GM19328 (cell line): ENCODE data around the gene CKMT2.

Experiments used
- ATAC-seq: cut with Tn5 transposase; IDR thresholded peaks from one replicate; pipeline ENCODE4 v1.9.1; 2021; ENCODE audit warnings: mild to moderate bottlenecking, moderate library complexity; ENCODE audit not compliant: unreplicated experiment

CKMT2 gene

DNA sequence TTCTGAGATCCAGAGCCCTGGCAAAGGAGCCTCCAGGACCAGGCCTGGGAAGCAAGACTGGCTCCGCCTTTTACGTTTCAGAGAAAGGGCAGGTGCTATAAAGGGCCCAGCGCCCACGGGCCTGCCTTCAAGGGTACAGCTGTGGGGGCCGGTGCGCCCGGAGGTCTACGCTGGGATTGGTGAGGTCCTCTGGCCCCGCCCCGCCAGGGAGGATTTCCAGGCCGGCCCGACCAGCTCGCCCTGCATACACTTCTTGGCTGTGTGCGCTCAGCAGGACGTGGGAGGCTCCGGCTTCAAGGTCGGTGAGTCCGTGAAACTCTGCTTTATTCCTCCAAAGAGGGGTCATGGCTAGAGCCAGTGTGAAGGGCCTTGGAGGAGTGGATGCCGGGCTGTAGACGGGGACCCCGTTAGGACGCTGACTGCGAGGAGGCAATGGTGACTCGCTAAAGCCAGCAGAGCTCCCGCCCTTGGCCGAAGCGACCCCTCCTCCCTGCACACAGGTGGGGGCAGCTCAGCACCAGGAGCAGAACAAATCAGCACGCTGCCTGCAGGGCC is at the start of gene CKMT2:
Gene CKMT2, plus strand, starts transcription at position 243 of the 555 bp plus-strand sequence. CDS start 17,811 bp downstream, outside the sequence.
- ATAC-seq: no peak

DNA sequence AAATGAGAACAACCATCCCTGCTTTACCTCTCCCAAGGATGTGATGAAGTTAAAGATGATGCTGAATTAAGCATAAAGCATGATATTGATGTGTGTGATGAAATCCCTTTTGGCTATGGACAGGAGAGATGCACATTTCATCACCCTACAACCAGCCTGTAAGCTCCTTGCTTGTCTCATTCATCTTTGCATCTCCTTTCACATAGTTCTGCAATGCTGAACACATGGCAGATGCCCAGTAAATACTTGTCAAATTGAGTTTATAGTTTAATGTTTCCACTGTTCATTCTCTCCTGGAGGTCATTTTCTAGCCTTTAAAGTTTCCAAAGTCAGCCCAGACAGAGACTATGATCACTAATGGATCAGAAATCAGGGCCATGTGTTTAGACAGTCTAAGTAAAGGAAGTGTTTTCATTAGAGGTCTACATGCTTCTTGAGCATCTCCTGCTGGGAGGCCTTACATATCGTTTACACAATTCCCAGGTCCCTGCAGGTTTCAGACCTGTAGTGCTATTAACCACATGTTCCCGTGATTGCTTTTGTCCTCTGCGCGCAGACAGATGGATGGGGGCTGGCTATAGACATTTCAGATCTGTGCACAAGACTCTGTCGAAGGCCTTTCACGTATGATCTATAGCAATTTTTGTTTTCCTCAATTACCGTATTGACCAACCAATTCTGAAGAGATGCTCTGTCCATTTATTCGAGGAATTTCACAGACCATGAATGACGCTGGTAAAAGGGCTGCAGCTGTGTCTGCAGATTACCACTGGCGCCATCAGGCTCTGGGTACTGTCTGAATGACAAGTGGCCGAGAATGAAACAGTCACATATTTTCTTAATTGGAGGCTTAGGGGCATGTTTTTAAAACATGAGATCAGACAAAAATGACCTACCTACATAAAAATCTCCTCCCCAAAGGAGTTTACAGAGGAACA is 49.0 kb upstream of the CKMT2 start:
- ATAC-seq: no peak

DNA sequence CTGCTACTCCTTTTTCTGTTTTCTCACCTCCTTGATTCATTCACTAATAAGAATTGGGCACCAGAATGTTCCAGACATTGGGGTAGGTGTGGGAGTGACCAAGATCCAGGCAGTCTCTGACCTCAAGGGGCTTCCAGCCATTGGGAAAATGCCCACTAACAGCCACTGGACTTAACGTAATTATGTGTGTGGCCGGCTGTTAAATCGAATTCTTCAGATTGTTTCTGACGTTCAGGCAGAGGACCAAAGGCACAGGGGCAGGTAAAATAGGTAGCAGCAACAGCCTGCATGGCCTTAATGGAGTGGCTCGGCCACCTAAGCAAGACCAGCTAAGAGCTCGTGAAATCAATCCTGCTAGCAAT is 48.4 kb upstream of the CKMT2 start:
- ATAC-seq: no peak

DNA sequence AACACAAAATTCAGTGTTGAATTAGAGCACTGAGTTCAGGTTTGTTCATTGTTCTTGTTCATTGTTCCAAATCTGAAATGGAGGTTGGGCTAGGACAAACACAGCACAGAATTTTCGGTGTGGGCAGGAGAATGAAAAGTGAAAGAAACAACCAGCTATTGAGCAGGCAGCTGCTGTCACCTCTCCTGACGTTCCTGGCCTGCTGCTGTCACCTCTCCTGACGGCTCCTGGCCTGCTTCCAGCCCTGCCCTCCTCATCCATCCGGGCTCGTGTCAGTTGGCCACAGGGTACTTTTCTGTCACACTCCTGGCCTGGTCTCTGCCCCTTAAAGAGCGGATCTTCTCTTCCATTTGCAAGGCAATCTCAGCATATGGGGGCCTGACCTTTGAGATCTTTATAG is 45.2 kb upstream of the CKMT2 start:
- ATAC-seq: no peak

DNA sequence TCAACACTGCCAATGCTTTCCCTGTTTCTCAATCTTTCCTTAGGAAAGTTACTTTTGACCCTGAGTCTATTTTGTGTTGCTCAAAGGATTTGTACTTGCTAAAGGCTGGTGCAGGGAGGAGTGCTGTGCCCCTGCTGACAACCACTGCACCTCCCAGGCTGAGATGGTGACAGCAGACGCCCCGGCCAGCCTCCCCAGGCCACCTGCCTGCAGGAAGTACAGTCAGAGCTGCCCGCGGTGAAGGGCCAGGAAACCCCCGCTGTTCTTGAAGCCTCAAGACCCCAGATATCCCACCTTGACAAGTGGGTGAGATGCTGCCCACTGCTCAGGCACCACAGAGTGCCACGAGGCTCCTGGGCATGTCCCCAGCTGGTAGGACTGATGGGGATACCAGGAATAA is 44.2 kb upstream of the CKMT2 start:
- ATAC-seq: no peak

DNA sequence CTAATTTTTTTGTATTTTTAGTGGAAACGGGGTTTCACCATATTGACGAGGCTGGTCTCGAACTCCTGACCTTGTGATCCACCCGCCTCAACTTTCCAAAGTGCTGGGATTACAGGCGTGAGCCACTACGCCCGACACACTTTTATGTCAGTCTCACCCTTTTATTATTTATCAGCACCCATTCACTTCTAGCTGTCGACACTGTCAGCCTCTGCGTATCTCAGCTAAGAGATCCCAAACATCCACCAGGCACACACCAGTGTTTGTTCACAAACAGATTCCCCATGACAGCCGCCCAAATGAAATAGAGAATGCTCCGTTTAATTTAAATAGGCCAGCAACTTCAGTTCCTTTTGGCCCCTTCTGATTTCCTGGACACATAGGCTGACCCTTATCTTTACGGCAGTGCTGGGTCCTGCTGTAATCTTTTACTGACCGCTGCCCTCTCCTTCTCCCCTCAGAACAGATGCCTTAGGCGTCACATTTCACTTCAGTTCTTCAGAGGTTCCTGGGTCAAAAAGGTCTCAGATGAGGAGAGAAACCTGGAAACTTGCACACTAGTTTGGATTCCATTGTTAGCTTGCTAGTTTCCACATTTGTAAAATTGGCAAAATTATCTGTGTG is 43.1 kb upstream of the CKMT2 start:
- ATAC-seq: no peak

DNA sequence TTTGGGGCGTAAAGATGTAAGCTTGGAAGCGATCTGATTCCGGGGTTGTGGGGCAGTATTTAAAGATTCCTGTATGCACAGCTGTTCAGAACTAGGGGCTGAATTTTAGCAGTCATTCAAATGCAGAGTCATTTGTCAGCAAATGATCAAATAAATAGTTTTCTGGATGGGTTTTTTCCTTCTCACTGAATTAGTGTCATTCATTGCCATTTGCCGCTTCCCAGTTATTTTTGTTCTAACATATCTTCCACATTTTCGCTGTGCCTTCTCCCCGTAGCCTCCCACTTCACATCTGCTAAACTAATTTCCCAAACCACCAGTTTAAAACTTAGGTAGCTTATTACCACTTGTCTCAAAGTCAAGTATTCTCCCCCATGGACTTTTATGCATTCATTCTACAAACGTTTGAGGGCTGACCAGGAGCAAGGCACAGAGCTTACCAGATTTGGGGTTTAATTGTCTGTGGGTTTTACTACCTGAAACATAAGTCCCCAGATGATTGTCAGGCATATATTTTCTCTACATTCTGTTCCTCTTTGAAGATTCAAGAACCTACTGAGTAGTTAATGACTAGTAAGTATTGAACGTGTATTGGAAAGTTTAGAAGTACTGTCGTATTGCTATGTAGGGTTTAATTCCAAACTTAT is 41.3 kb upstream of the CKMT2 start:
- no peak for ATAC-seq

DNA sequence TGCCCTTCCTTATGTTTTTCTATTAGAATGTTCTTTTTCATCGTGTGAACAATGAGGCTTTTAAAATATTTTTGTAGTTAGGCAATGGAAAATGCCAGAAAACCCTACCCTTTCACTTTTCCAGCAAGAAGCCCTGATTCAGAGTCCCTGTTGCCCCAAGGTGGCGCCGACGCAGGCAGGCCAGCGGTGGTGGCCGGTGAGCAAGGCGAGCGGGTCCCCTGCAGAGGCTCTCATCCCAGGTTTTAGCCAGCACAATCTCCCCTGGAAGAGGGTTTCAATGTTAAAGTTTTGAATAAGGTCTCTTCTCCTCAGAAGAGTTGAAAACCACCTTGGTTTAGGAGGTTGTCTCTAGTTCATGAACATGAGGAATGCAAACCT is 40.8 kb upstream of the CKMT2 start:
- ATAC-seq: no peak

DNA sequence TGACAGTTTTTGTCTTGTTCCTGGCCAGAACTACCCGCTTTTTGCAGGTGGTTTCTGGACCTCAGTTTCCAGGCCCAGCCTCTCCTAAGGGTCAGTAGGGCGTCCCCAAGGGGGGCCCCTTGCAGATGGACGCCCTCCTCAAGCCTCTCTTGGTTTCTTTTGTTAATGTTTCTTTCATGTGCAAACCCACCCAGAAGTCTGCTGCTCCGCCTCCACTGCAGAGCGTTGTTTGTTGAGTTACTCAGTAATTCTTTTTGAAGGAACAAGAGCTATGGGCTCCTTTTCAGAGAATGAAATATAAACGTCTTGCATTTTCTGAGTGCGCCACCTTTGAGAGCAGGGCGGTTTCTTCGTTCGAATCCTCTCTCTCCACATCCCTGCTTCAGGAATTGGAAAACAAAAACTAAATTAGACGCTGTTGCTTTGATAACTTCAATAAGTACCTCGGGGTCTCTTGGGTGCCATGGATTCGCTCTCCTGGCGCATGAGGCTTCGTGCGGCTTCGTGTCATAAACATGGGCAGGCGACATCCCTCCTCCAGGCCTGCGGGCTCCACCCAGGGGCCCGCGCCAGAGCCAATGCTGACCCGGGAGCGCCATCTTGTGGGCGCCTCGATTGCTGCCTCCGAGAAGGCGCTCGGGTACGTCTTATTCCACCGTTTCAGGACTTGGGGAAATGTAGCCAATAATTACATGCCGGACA is 38.3 kb upstream of the CKMT2 start:
- peak; percentile 79 for ATAC-seq

DNA sequence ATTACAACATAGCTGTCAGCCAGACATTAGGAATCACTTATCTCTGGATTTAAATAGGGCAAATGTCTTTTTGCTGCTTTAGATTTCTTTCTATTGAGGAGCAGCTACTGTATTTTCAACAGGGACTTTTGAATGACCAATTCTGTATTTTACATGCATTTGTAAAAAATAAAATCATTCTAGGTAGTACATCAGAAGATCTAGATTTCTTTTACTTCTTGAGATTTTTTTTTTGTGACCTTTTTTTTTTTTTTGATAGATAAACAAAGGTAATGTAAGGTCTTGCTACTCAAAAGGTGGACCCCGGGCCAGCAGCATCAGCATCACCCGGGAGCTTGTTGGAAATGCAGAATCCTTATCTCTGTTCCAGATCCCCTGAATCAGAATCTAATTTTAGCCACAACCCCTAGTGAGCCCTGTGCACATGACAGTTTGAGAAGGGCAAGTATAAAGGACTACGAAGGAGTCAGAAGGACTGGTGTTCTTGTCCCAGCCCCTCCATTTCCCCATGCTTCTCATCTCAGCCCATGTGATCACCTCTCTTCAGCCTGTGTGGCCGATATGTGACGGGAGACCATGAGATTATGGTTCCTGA is 37.7 kb upstream of the CKMT2 start:
- ATAC-seq: no peak

DNA sequence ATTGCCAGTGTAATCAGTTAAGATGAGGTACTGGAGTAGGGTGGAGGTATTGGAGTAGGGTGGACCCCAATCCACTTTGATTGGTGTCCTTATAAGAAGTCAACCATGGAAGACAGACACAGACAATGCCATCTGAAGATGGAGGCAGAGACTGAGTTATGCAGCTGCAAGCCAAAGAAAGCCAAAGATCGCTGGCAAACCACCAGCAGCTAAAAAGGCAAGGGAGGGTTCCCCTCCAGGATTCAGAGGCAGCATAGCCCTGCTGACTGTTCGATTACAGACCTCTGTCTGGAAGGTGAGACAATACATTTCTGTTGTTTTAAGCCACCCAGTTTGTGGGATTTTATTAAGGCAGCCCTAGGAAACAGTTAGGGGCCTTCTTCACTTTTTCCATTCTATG is 30.5 kb upstream of the CKMT2 start:
- ATAC-seq: no peak

DNA sequence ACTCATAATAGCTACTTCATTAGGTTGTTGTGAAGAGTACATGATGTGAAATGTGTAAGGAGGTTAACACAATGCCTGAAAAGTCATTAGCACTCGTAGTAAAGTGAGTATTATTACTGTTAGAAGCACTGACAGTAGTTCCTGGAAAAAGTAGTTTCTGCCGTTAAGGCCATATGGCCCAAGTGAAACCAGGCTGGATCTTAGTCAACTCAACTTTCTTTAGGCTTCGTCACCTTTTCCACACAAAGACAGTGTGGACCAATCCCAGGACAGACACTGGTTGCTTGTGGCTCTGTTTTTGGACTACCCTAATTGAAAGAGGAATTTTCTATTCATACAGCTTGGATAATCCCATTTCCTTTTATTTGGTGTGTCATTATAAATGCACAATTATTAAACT is 29.4 kb upstream of the CKMT2 start:
- no peak for ATAC-seq

DNA sequence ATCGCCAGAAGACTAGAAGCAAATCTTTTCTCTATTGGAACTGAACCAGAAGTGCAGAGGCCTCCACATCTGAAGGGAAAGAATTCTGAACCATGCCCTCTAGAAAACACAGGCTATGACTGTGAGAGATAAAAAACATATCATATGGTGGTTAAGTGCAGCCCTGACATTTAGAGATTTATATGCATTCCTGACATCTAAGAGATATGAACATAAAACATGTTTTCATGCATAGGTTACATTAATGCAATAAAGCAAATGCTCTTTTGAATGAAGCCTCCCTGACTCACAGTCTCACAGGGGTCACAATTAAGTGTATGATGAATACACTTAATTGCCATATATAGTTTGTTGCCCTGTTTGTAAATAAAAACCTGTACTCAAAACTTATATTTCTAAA is 28.9 kb upstream of the CKMT2 start:
- no peak for ATAC-seq

DNA sequence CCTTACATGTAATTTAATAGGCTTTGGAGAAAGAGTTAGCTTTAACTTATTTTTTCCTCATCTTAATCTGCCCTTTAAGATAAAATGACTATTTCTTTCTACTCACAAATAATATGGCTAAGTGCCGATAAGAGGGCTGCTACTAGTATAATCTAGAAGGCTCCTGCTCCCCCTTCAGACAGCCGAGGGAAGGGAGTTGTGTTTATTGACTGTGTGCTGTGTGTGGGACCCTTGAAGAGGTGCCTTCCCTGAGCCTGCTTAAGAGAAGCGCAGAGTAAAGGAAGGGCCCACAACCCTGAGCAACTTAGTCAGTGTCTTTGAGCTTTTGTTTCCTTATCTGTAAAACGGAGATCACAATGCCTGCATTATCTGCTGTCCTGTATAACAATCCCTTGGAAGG is 28.1 kb upstream of the CKMT2 start:
- no peak for ATAC-seq

DNA sequence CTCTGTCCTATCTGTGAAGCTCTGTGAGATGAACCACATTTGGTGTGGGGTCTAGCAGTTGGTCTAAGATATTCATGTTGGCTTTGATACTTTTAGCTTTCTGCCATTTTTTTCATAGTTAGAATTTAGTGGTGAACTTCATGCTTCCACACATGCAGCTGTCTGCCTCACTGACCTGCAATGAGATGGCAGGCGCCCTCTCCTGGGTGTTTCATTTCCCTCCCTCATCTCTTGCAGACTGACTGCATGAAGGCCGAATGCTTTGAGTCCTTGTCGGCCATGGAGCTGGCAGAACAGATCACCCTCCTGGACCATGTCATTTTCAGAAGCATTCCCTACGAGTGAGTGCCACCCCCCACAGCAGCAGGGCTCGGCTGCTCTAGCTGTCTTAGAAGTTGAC is 26.1 kb upstream of the CKMT2 start:
- no peak for ATAC-seq

DNA sequence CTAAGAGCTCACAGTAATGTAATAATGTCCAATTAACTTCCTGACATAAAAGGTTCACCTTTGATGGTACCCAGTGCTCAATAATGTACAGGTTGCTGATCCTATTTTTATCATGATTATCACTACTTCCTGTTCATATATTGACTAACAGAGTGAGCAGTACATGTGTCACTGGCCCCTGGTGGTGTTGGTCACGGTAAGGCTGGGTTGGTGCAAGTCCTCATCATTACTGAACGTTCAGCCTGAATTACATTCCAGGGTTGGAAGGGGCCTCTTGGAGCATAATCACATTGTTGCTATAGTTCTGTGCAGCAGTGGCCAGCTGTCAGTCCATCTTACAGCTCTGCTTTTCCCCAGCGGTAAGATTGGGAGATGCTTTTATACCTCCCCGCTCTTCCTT is 24.2 kb upstream of the CKMT2 start:
- no peak for ATAC-seq

DNA sequence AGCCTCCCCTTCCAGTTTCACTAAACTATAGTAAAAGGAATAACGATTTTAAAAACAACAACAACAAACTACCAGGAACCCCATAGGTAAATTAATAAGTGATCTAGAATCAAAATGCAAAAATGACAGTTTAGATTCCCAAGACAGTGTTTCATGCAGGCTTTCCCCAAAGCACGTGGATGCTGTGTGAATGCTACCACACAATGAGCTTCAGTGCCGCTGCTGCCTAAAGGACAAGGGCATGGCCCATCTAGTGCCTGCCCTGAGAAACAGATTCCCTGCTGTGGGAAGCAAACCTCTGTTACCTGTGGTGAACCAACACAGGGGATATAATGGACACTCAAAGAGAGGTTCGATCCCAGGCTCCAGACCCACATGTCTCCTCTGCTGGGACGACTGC is 23.7 kb upstream of the CKMT2 start:
- ATAC-seq: no peak

DNA sequence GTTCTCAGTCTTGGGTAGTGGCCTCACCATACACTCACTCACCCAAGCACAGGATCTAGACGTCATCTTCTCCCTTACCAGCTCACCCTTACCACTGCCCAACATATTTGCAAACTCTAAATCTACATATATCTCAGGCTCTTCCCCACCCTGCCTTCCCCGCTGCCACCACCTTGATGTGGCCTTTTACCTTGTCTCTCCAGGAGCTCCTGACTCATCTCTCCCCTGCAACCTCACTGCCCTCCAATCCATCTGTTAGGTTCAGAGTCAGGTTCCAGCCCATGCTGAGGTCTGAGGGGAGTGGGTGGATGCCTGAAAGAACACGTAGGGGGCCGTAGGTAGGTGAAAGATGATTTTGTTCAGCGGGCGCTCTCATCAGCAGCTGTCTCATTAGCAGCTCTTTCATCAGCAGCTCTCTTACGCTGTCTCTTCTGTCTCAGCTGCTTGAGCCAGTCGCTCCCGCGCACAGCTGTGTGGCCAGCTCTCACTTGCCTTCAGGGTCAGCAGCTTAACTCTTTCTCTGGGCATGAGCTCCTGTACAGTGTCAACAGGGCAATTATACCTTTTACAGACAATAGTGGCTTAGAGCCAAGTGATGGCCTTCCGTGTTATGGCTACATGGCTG is 23.1 kb upstream of the CKMT2 start:
- ATAC-seq: no peak

DNA sequence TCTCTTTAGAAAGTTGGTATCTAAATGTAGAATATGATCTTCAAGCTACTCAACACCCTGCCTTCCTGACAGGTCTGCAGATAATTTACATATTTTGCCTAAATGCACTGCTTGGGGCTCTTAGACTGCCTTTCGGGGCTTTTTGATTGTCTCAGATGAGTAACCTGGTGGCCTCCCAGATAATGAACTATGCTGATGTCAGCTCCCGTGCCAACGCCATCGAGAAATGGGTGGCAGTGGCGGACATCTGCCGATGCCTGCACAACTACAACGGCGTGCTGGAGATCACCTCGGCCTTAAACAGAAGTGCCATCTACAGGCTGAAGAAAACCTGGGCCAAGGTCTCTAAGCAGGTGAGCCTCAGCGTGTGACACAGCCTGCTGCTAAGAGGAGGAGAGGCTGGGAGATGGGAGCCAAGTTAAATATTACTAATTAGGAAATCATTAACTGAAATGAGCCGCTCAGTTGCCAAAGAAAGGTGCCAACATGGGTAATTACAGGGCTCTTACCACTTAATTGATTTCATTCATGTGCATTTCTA is 20.8 kb upstream of the CKMT2 start:
- peak; percentile 41 for ATAC-seq

DNA sequence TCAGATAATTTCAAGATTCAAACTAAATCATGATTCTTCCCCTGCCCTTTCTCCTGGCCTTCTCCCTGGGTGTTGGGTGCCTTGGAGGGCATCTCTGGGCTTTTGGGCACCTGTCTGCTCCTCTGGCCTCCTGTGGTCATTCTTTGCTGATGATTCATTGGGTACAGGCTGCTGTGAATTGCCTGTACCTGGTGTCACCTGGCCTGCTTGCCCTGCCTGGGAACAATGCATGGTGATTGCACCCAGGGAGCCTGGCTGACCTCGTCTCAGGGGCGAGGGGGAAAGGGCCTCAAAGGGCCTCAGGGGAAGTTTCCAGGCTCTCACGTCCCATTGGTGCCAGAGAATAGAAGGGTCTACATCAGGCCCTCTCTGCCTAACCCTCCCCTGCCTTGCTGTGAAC is 20.1 kb upstream of the CKMT2 start:
- no peak for ATAC-seq
